NT2/D1 (cell line): Measurements from ENCODE around the gene AMPD3.

ENCODE experiments used
- SUZ12 ChIP-seq: IDR thresholded peaks from 2 replicates; pipeline ENCODE4 v1.6.1; 2011; ENCODE audit not compliant: insufficient read length, insufficient read depth; ENCODE audit errors: extremely low read depth
- YY1 ChIP-seq: IDR thresholded peaks from 2 replicates; pipeline ENCODE4 v1.6.1; 2011; ENCODE audit not compliant: insufficient read length, insufficient read depth
- ZNF274 ChIP-seq: IDR thresholded peaks from 2 replicates; pipeline ENCODE4 v1.6.1; 2011; ENCODE audit warnings: mild to moderate bottlenecking, low read depth, low read length

GRCh38 chr11:10515418-10515817, 60.4 kb downstream of the AMPD3 start:
- TF ChIP-seq YY1 (no peak), ZNF274 (no peak), SUZ12 (no peak)
